ENCODE measurements around the gene BABAM2.
"Not testable (repeated sequence)": the region's sequence is repeated elsewhere in the genome, so short reads cannot be mapped to it uniquely, and the experiment has no call there.

BABAM2 gene

DNA sequence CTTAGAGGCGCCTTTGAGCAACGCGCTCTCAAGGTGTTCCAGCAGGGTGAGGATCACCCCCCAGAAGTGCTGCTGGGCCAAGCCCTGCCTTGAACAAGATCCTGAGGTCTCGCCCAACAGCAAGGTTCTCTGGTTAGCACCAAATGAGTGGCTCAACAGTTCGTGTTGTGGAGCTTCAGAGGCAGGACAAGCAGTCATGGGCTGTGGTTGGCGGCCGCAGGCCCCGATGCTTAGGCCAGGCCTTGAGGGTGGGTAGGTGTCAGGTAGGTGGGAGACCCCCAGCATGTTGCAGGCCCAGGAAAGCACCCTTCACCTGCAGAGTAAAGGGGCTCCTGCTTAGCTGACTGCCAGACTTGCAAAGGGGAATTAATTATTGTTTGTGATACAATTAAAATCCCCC, 431.9 kb downstream of the BABAM2 start:
- DNase-seq, result no peak

DNA sequence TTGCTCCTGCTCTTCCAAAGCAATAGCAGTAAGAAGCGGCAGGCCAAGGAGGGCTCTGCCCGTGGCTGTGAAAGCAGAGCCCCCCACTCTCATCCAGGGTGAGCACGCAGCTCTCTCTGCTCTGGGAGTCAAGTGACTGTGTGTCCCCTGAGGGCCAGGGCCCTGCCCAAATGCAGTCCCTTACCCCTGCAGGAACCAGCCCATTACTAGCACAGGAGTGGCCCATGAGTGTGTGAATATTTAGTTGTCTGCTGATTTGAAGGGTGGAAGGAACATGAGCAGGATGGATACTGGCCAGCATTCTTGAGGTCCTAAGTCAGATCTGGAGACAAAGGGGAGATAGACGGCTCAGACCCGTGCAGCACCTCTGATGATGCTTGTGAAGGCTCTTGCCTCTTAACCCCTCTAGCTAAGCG, 432.5 kb downstream of the BABAM2 start:
- DNase-seq, result no peak

DNA sequence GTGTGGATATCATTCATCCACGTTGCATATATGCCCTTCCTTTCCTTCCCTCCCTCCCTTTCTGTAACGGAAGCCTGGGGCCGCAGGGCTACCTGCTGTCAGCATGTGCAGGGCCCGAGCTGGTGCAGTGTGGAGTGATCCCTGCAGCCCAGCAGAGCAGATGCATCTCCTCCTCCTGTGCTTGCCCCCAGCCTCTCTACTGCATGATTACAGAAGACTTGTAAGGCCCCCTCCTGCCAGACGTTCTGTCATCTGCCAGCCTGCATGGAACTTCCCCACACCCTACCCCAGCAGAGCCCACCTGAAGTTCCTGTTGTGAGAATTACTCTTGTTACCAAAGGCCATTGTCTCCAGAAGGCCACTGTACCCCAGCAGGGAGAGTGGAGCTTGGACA, 434.6 kb downstream of the BABAM2 start:
- no peak for DNase-seq

DNA sequence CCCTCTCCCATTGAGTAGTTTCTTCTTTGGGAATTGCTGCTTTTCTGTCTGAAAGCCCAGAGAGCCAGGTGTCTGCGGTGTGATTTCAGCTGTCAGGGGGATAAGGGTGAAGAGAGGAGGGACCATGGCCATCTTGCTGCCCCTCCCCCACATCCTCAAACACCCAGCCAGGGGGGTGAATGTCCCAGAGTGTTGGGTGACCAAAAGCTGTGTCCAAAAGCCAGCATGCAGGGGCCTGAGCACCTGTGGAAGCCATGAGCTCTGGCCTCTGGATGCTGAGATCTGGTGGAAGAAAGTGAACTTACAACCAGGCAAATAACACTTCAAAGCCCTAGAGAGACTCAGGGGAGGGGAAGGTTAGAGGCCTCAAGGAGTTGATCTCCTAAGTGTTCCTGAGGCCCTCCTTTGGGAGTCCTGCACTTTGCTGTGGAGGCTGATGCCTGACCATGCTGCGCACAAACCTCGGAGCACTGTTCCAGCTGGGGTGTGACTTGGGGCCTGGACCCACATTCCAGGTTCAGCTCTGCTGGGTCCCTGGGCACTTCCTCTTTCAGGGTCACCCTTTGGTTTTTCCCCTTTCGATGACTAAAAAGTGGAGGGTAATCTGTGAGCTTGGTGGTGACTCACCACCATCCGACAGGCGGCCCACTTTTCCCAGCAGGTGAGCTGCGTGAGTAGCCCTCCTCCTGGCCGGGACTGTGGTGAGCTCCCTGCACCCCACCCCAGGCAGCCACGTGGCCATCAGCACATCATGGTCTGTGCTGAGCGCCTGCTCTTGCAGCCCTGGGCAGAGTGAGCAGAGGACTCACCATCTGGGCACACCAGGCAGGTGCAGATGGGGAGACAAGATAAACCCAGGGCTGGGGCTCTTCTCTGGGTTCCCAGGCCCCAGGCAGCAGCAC, 435.3 kb downstream of the BABAM2 start:
- DNase-seq, result peak; percentile 3

DNA sequence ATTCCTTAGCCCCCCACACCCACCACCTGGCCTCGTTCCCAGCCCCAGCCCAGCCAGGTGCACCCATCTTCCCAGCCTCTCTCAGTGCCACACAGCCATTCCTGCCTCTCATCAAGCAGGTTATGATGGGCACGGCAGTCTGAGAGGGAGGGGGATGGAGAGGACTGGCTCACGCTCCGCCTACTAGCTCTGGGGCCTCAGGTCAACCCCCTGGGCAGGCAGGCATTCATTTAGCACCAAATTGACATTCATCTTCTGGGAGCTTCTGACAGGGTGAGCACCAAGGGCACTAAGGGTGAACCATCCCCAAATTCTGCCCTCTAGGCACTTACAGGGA, 435.9 kb downstream of the BABAM2 start:
- DNase-seq, result no peak

DNA sequence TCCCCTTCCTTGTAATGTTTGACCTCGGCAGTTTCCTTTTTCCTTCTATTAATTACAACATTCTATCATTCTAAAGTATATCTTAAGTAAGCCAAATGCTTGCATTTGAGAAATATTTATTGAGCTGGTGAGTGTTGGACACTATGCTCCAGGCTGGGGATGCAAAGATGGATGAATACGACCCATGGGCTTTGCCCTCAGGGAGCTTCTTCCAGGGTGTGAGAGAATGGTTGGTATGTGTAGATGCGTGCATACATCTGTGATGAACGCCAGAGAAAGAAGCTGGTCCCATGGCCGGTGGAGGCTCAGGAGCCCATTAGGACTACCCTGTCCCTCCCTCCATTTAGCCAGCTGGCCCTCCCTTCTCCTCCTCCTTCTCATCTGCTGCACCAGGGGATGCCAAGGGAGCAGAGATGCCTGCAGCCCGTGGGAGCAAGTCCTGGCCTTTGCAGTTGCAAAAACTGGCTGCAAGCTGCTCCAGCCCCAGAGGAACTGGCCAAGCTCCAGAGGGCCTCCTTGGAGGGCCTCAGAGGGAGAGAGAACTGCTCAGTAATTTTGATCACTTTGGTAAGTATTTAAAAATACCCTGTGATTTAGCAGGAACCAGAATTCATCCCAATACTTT, 436.5 kb downstream of the BABAM2 start:
- DNase-seq, result no peak

DNA sequence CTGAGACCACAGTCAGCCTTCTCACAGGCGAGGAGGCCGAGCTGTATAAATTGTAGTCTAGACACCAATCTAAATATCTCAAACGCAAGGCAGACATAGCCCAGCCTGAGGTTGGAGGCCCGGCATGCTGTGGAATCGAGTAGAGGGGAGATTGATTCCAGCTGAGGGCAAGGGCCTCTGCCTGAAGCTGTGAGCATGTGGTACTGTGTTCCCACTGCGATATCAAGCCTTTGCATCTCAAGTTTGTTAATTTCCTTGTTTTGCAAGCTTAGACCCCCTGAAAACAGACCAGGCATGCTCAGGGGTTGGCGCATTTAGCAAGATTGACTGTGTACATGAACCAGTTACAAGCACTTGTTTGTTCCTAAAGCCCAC, 437.0 kb downstream of the BABAM2 start:
- no peak for DNase-seq

DNA sequence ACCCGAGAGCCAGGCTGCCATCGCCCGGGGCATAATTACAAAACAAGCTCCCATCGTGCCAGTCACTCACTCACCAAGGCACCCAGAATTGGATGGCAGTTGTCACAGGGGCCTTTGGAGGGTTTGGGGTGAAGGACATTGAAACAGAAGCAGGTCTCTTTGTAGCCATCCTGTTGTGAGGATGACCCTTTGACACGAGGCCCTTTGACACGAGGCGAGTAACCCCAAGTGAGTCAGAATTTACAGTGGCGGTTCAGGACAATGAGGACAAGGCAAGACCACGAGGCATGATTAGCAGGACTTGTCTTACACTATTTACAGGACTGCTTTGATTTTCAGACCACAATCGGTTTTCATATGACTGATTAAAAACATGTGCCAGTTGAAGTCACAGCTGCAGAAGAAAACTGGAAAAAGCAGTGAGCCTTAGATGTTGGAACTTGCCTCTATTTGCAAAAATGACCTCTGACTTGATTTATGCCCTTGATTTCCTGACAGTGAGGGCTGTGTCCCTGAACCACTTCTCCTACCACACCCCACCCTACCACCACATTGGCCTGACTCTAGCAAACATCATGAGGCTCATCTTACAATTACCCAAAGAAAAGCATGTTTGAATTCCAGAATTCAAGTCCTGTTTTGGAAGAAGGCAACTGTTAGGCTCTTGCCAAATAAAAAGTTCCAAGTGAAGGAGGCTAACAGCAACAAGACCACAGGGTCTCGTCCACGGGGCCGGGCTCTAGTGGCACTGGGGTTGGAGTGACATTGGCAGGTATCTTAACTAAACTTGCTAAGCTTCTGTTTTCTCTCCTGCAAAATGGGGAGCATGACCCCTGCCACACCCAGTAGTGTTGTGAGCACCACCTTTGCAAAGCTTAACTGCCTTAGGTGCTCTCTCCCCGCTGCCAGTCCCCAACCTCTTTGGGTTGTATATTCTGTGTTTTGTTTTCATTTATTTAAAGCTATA, 437.7 kb downstream of the BABAM2 start:
- no peak for DNase-seq

DNA sequence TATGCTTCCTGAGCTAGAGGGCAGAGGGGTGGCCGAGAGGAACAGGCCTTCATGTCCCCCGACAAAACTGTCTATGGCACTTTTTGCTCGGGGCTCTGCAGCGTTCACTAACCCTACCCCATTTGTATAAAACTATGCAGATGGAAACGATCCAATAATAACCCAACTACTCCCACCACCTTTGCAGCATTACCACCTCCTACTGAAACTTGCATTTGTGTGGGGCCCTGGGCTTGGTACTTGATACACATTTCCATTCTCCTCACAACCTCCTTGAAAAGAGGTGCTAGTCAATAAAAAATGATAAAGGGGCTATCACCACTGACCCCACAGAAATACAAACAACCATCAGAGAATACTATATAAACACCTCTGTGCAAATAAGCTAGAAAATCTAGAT, 438.7 kb downstream of the BABAM2 start:
- no peak for DNase-seq

DNA sequence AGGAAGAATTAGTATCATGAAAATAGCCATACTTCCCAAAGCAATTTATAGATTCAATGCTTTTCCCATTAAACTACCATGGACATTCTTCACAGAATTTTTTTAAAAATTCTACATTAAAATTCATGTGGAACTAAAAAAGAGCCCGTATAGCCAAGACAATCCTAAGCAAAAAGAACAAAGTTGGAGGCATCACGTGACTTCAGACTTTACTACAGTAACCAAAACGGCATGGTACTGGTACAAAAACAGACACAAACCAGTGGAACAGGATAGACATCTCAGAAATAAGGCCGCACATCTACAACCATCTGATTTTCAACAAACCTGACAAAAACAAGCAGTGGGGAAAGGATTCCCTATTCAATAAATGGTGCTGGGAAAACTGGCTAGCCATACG, 440.2 kb downstream of the BABAM2 start:
- DNase-seq, result not testable (repeated sequence)

DNA sequence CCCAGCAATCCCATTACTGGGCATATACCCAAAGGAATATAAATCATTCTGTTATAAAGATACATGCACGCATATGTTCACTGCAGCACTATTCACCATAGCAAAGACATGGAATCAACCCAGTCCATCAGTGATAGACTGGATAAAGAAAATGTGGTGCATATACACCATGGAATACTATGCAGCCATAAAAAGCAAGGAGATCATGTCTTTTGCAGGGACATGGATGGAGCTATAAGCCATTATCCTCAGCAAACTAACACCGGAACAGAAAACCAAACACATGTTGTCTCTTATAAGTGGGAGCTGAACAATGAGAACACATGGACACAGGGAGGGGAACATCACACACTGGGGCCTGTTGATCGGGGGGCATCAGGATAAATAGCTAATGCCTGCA, 441.3 kb downstream of the BABAM2 start:
- not testable (repeated sequence) for DNase-seq

DNA sequence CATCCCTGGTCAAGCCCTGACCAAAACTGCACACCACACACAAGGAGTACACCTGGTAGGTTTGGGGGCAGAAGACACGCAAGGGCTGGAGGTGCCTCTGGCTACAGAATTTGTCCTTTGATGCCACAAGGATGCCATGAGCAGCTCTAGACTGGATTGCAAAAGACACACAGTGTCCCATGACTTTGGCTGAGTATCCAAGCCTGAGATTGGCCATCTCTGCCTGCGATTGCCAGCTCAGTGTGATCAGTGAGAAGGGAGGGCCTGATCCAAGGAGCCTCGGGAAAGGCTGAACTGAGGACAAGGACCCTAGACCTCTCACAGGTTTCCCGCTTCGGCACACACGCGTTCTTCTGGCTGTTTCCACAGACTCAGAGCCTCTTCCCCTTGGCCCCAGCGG, 442.2 kb downstream of the BABAM2 start:
- DNase-seq, result no peak

DNA sequence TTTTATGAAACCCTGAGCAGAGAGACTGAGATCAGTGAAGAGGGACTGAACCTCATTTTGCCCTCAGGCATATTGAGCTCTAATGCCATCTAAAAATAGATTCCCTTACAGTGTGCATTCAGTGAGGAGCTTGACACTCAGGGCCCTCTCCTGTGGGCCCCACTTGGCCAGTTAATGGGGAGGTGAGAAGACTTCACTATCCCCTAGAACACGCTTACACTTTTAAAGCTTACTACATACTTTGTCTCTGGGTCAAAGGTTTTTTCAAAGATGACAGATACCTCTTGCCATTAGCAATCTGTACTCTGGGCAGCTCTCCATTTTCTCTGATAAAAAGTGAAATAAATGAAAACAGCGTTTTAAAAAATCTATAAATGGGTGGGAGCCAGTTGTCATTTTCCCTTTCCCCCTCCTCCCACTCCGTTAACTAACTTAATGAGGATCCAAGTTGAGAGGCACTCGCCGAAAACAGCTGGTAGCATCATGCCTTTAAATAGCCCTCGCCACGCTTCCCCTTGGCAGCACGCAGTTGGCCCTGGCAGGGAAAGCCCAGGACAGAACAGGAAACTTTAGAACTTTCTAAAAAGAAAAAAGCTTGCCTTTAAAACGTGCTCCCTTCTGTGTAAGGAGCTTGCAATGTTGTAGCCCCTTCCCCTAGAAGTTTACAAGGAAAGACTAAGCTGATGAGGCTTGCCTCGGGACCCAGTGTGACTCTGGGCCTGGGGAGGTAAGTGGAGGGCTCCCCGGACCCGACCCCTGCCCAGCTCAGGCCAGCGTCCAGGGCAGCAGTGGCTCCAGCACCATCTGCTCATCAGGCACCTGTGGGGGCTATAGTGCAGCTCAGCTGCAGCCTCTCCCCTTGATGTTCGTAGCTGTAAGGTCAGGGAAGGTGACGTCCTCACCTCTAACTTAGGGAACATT, 443.3 kb downstream of the BABAM2 start:
- DNase-seq, result no peak

DNA sequence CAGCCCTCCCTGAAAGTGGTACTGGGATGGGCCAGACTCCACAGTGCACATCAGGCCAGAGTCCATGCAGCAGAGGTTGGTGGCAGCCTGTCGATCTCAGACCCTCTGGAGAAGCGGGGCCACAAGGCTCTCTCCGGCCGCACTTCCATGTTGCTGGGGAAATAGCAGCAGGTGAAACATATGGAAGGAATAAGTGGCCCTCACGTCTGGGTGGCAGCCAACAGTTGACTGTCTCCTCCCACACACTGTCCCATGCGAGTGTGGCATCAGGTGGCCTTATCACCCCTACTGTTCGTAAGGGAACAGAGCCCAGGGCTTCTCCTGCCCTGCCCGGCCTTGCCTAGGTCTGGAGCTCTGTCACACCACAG, 444.0 kb downstream of the BABAM2 start:
- DNase-seq, result no peak

DNA sequence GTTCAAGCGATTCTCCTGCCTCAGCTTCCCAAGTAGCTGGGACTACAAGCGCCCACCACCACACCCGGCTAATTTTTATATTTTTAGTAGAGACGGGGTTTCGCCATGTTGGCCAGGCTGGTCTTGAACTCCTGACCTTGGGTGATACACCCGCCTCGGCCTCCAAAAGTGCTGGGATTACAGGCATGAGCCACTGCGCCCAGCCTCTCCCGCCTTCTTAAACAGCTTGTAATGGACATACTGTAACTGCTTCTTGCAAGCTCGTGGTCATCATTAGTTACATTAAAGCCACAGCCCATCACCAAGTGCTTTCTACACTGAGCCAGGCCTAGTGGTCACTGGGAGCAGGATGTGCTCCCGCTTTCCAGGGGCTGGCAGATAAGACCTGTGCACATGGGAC, 444.7 kb downstream of the BABAM2 start:
- DNase-seq, result not testable (repeated sequence)

DNA sequence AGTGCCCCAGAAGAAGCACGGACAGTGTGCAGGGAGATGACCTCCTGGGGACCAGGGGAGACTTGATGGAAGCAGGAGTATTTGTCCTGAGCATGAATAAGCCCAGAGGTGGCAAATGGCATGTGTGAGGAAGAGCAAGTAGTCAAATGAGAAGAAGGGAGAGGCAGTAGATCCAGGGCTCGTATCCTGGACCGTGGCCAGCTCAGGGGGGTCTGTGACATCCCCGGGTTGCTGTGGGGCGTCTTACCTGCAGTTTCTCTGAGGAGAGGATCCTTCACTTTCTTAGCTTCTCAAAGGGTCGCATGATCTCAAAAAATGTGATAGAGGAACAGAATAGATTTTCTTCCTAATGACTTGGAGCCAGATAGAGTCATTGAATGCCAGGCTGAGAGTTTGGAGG, 445.1 kb downstream of the BABAM2 start:
- no peak for DNase-seq

DNA sequence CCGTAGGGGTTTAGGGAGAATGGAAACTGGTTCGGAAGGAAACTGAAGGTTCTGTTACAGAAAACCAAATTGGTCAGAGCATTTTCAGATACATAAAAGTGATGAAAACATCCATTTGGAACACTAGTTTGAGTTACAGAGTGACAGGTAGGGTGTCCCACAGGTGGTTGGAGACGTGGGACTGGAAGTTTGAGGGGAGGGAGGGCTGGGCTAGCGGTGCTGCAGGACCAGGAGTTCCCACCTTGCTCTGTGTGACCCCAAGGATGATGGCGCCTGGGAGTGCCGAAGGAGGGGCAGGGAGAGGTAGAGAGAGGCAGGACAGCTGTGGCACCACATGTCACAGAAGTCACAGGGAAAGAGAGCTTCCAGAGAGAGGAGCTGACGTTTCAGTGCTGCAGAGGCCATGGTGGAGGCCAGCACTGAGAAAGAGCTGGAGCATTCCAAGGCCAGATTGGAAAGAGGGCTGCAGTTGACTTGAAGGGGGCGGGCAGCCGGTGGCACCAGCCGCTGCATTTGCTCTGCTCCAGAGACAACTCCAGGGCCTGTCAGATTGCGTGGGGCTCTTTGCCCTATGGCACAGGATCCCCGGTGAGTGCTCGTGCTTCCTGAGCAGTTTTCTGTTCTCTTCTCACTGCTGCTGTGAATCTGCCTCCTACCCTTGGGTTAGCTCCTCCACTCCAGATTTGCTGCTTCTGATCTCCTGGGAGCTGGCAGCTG, 445.9 kb downstream of the BABAM2 start:
- DNase-seq, result no peak

DNA sequence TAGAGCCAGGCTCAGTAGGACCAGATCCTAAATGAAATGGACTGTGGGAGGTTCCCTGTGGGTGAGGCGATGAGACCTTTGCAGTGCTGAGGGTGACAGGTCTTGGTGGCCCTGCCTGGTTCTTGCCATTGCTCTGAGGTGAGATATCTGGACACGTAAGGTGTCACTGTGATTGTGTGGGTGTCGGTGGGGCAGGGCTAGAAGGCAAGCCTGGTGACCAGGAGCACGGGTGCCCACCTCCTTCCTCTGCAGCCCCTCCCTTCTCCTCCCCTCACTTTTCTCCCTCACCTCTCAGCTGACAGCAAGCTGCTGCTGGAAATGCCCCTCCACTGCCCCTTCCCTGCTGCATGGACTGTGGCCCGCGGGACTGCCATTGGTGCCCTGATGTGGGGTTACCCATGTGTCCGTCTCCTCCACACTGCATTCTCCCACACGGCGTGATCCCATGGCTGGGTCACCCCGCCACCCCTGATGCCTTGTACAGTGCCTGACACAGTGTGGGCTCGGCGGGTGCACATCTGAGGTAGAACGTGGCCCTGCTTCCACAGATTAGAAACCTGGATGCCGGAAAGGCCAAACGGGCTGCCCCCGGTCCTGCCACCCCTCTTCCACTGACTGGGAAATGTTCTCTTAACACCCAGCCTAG, 446.6 kb downstream of the BABAM2 start:
- no peak for DNase-seq

DNA sequence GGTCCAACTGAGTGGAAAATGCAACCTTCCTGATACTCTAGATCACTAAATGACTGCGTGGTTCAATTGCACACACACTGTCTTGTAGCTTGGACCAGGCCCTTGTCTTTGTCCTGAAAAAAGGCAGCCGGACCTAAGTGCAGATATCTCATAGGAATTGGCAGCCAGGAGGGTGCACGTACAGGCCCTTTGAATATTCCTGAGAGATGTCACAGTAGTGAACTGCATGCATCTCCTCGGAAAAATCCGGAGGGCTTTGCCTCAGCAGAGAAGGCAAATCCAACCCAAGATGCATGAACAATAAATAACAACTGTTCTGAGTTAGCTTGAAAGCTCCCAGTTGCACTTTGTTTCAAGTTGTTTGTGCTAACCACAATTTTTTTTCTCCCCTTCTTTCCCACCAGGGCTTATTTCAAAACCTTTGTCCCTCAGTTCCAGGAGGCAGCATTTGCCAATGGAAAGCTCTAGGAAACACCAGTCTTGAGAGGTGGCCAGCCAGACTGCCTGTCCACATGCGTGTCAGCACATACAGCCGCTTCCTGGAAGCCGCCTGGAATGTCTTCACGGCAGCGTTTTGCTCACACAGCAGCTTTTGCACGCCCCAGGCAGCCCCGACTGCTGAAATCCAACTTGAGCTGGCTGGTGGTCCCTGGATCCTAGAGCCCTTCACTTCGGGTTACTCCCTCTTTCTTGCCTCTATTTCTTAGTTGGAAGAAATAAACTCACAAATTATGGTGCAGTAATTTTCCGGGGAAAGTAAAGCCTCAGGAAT, 447.7 kb downstream of the BABAM2 start:
- no peak for DNase-seq

DNA sequence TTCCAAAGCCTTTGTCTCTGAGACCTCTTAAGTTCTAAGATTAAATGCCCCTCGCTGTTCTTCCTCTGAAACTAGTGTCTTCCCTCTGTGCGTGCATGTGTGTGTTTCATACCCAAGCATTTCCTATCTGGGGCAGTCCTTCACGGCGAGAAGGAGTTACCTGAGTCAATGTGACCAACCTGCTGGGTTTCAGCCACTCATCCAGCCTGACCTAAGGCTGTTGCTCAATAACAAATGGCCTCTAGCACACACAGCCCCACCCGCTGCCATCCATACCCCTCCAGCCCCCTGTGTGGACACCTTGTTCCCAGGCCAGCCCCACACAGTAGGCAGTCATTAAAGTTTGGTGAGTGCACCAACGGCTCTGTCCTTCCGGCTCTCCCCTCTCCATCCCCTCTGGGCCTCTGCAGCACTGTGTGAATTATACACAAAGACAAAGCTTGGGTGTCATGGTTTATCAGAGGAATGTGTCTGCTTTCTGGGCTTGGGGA, 448.3 kb downstream of the BABAM2 start:
- DNase-seq, result no peak

Data from CD4-positive, alpha-beta T cell treated with Interleukin-4 for 4 hours (primary cell).